ENCODE results near the gene MEF2A.
A peak's percentile ranks its signal among the peaks of the same experiment; 100 is the strongest.

Gene MEF2A

GRCh38 chr15:99564221-99565048 lies 1.3 kb upstream of the MEF2A start:
- no peak for FAIRE-seq

GRCh38 chr15:99565049-99565298 lies 810 bp upstream of the MEF2A start:
- FAIRE-seq = no peak

GRCh38 chr15:99566157-99566897 lies 543 bp downstream of the MEF2A start:
- FAIRE-seq = no peak

- peak; percentile 41 for FAIRE-seq
Observed at GRCh38 chr15:99568625-99569352, 3.0 kb downstream of the MEF2A start.

- FAIRE-seq = no peak
Observed at GRCh38 chr15:99571299-99571698, 5.5 kb downstream of the MEF2A start.

GRCh38 chr15:99574048-99574447 lies 8.3 kb downstream of the MEF2A start:
- FAIRE-seq = no peak

GRCh38 chr15:99574502-99574901 lies 8.7 kb downstream of the MEF2A start:
- no peak for FAIRE-seq

- FAIRE-seq = no peak
Observed at GRCh38 chr15:99578809-99579208, 13.0 kb downstream of the MEF2A start.

GRCh38 chr15:99580076-99580475 lies 14.3 kb downstream of the MEF2A start:
- FAIRE-seq = no peak

- no peak for FAIRE-seq
Observed at GRCh38 chr15:99582508-99582960, 16.8 kb downstream of the MEF2A start.

GRCh38 chr15:99584081-99584600 lies 18.4 kb downstream of the MEF2A start:
- no peak for FAIRE-seq

- FAIRE-seq = no peak
Observed at GRCh38 chr15:99586121-99586520, 20.3 kb downstream of the MEF2A start.

GRCh38 chr15:99589801-99590200 lies 24.0 kb downstream of the MEF2A start:
- FAIRE-seq = no peak

GRCh38 chr15:99590913-99591646 lies 25.3 kb downstream of the MEF2A start:
- no peak for FAIRE-seq

GRCh38 chr15:99592145-99592791 lies 26.5 kb downstream of the MEF2A start:
- no peak for FAIRE-seq

GRCh38 chr15:99593070-99593469 lies 27.3 kb downstream of the MEF2A start:
- FAIRE-seq = no peak

GRCh38 chr15:99594916-99595315 lies 29.1 kb downstream of the MEF2A start:
- FAIRE-seq = no peak

- FAIRE-seq = no peak
Observed at GRCh38 chr15:99598296-99598695, 32.5 kb downstream of the MEF2A start.

GRCh38 chr15:99603828-99604227 lies 38.0 kb downstream of the MEF2A start:
- peak; percentile 27 for FAIRE-seq

- FAIRE-seq = no peak
Observed at GRCh38 chr15:99604865-99605264, 39.1 kb downstream of the MEF2A start.

GRCh38 chr15:99605490-99605931 lies 39.7 kb downstream of the MEF2A start:
- FAIRE-seq = no peak

- no peak for FAIRE-seq
Observed at GRCh38 chr15:99605990-99606389, 40.2 kb downstream of the MEF2A start.
